ENCODE results near the gene RPL28. TPM values are rescaled to one million over a fixed set of nuclear protein-coding genes. Genes with fewer than 3 reads are reported as not detected.
"Not testable (repeated sequence)": the region's sequence is repeated elsewhere in the genome, so short reads cannot be mapped to it uniquely, and the experiment has no call there.

Gene RPL28
- total RNA-seq, 1 donor from 2014 or later, result 1,017 TPM

DNA sequence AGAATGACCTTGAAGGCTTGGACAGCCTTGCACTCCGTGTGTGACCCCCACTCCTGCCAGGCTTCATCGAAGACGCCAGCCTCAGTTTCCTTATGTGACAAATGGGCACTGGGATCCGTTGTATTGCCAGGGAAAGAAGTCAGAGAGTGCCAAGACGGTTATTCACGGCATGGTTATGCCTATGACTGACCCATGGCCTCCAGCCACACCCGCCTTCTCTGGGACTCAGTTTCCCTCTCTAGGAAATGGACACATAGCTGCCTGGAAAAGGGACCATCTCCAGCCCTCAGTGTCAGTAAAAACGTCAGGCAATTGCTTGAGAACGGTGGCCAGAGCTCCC lies 22.8 kb downstream of the RPL28 start:
- no peak overlapping the region for H3K9ac ChIP-seq
- no peaks in the 10 kb centered on the region for H3K9me3 ChIP-seq (ENCODE audit: low read depth)
- H3K36me3 ChIP-seq, result no peaks in the 10 kb centered on the region
- H3K27me3 Mint-ChIP-seq (ENCODE audit: insufficient read depth, low read depth), result peaks cover 14% of the 10 kb centered on the region
- H3K9me3 Mint-ChIP-seq, result peaks cover 13% of the 10 kb centered on the region
- no peak overlapping the region for H3K27ac ChIP-seq
- H2AFZ ChIP-seq (replicated peaks), result no peak overlapping the region
- peaks cover 30% of the 10 kb centered on the region for H3K4me1 Mint-ChIP-seq
- peak overlapping the region; percentile 6 for H3K4me3 ChIP-seq
- peak overlapping the region; percentile 99 for H3K27ac Mint-ChIP-seq
- H3F3A ChIP-seq (ENCODE audit: low read depth), result peaks cover 35% of the 10 kb centered on the region
- peak overlapping the region; percentile 21 for H3K4me2 ChIP-seq
- H3K36me3 Mint-ChIP-seq, result peaks cover 24% of the 10 kb centered on the region
- no peak for DNase-seq (ENCODE audit: low spot score)
- no peaks in the 10 kb centered on the region for H3K27me3 ChIP-seq
- TF ChIP-seq EZH2phosphoT487 (IDR thresholded peaks at IDR 0.05) (no peak), EZH2 (IDR thresholded peaks at IDR 0.05) (no peak)
- TF ChIP-seq, protein P1, sequence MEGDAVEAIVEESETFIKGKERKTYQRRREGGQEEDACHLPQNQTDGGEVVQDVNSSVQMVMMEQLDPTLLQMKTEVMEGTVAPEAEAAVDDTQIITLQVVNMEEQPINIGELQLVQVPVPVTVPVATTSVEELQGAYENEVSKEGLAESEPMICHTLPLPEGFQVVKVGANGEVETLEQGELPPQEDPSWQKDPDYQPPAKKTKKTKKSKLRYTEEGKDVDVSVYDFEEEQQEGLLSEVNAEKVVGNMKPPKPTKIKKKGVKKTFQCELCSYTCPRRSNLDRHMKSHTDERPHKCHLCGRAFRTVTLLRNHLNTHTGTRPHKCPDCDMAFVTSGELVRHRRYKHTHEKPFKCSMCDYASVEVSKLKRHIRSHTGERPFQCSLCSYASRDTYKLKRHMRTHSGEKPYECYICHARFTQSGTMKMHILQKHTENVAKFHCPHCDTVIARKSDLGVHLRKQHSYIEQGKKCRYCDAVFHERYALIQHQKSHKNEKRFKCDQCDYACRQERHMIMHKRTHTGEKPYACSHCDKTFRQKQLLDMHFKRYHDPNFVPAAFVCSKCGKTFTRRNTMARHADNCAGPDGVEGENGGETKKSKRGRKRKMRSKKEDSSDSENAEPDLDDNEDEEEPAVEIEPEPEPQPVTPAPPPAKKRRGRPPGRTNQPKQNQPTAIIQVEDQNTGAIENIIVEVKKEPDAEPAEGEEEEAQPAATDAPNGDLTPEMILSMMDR (IDR thresholded peaks at IDR 0.05), result no peak
- H3K79me2 ChIP-seq (ENCODE audit: low read depth), result peaks cover 40% of the 10 kb centered on the region
- peaks cover 15% of the 10 kb centered on the region for H3K4me1 ChIP-seq
- peaks cover 39% of the 10 kb centered on the region for H4K20me1 ChIP-seq (ENCODE audit: low read depth)
- H3K4me3 Mint-ChIP-seq, result peak overlapping the region; percentile 95

DNA sequence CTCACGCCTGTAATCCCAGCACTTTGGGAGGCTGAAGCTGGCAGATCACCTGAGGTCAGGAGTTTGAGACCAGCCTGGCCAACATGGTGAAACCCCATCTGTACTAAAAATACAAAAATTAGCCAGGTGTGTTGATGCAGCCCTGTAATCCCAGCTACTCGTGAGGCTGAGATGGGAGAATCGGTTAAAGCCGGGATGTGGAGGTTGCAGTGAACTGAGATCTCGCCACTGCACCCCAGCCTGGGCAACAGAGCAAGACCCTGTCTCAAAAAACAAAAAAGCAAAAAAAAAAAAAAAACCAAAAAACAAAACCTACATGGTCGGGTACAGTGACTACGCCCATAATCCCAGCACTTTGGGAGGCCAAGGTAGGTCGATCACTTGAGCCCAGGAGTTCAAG lies 23.4 kb downstream of the RPL28 start:
- peaks cover 19% of the 10 kb centered on the region for H3K36me3 Mint-ChIP-seq
- not testable (repeated sequence) for H3K27me3 ChIP-seq; H3K27ac ChIP-seq; H3K36me3 ChIP-seq; H2AFZ ChIP-seq (replicated peaks); DNase-seq (ENCODE audit: low spot score); H3K9me3 ChIP-seq (ENCODE audit: low read depth); H3K9ac ChIP-seq; H3K4me2 ChIP-seq; H3K4me3 ChIP-seq
- H3K79me2 ChIP-seq (ENCODE audit: low read depth), result peaks cover 33% of the 10 kb centered on the region
- H3K27ac Mint-ChIP-seq, result peak overlapping the region; percentile 95
- H3K4me1 ChIP-seq, result peaks cover 15% of the 10 kb centered on the region
- peaks cover 13% of the 10 kb centered on the region for H3K9me3 Mint-ChIP-seq
- peak overlapping the region; percentile 64 for H3K4me3 Mint-ChIP-seq
- peaks cover 25% of the 10 kb centered on the region for H3K4me1 Mint-ChIP-seq
- H3F3A ChIP-seq (ENCODE audit: low read depth), result peaks cover 28% of the 10 kb centered on the region
- H3K27me3 Mint-ChIP-seq (ENCODE audit: insufficient read depth, low read depth), result peaks cover 14% of the 10 kb centered on the region
- peaks cover 32% of the 10 kb centered on the region for H4K20me1 ChIP-seq (ENCODE audit: low read depth)

DNA sequence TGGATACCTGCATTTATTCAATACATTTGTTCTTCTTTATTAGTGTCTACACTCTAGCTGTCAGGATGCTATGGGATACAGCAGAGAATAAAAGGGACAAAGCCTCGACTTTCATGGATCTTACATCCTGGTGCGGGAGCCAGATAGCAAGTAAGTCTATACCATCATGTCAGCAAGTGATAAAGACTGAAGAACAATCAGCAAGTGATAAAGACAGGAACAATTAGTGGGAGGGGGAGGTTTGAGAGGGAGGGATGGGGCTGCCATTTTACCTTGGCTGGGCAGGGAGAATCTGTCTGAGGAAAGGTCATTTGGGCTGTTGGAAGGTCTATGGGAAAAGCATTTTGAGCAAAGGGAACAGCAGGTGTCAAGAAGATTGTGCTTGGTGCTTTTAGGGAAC lies 24.4 kb downstream of the RPL28 start:
- TF ChIP-seq EZH2phosphoT487 (IDR thresholded peaks at IDR 0.05), result no peak
- no peak for DNase-seq (ENCODE audit: low spot score)
- Mint-ChIP-seq H3K36me3 (peaks cover 19% of the 10 kb centered on the region), H3K9me3 (peaks cover 13% of the 10 kb centered on the region), H3K4me1 (peaks cover 25% of the 10 kb centered on the region), H3K27ac (no peak overlapping the region), H3K27me3 (ENCODE audit: insufficient read depth, low read depth) (peaks cover 16% of the 10 kb centered on the region), H3K4me3 (no peak overlapping the region)
- Histone ChIP-seq H3K36me3 (no peaks in the 10 kb centered on the region), H3F3A (ENCODE audit: low read depth) (peaks cover 20% of the 10 kb centered on the region), H3K4me1 (peaks cover 15% of the 10 kb centered on the region), H3K27me3 (no peaks in the 10 kb centered on the region), H3K4me3 (no peak overlapping the region), H3K9ac (no peak overlapping the region), H3K27ac (no peak overlapping the region), H3K9me3 (ENCODE audit: low read depth) (no peaks in the 10 kb centered on the region), H4K20me1 (ENCODE audit: low read depth) (peaks cover 22% of the 10 kb centered on the region), H3K4me2 (no peak overlapping the region), H3K79me2 (ENCODE audit: low read depth) (peaks cover 23% of the 10 kb centered on the region), H2AFZ (replicated peaks) (no peak overlapping the region)

DNA sequence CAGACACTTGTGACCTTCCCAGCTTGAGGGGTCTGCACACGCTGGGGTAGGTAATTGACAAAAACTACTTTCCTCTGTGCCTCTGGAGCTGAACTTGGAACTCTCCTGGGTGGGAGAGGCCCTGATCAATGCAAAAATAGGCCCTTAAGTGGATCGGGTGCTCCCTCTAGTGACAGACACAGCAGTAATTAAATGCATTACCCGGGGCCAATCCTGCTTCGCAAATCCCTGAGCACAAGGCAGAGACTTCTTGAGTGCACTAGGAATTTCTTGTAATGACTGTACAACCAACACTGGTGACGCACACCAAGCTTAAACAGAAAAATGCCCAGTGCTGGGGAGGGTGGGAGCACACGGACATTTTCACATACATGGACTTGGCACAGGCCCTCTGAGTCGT lies 32.5 kb downstream of the RPL28 start:
- Histone ChIP-seq H3K4me3 (no peak overlapping the region), H3K79me2 (ENCODE audit: low read depth) (no peaks in the 10 kb centered on the region), H3K9me3 (ENCODE audit: low read depth) (no peaks in the 10 kb centered on the region), H3K36me3 (no peaks in the 10 kb centered on the region), H4K20me1 (ENCODE audit: low read depth) (no peaks in the 10 kb centered on the region), H3F3A (ENCODE audit: low read depth) (no peaks in the 10 kb centered on the region), H3K4me2 (no peak overlapping the region), H3K27me3 (peaks cover 19% of the 10 kb centered on the region), H2AFZ (replicated peaks) (no peak overlapping the region), H3K4me1 (no peaks in the 10 kb centered on the region), H3K9ac (no peak overlapping the region), H3K27ac (no peak overlapping the region)
- Mint-ChIP-seq H3K27ac (peak overlapping the region; percentile 44), H3K4me3 (no peak overlapping the region), H3K4me1 (peaks cover 5% of the 10 kb centered on the region), H3K27me3 (ENCODE audit: insufficient read depth, low read depth) (peaks cover 15% of the 10 kb centered on the region), H3K36me3 (no peaks in the 10 kb centered on the region), H3K9me3 (no peaks in the 10 kb centered on the region)
- TF ChIP-seq, protein P1 (IDR thresholded peaks at IDR 0.05), result peak; percentile 84
- TF ChIP-seq EZH2 (IDR thresholded peaks at IDR 0.05) (peak; percentile 29), EZH2phosphoT487 (IDR thresholded peaks at IDR 0.05) (no peak)
- peak; percentile 86 for DNase-seq (ENCODE audit: low spot score)
